Activated CD4-positive, alpha-beta T cell treated with anti-CD3 and anti-CD28 coated beads, Interleukin-2, Interleukin-4, amounts not matched to agents 100 ng/mL and 50 ng/mL, durations not matched to agents 16 hours and 8 hours (primary cell): ENCODE data around the gene PPP1R17.

Source experiments
- DNase-seq: peaks from one replicate; pipeline ENCODE4 v3.0.0-alpha.2; 2020; ENCODE audit warnings: low spot score

Gene PPP1R17

GRCh38 chr7:31687024-31687748 is at the start of gene PPP1R17:
TSS of gene PPP1R17 (plus strand) at chr7:31687215. CDS start at chr7:31692442, 5,227 bp downstream.
- no peak for DNase-seq

- no peak for DNase-seq
These were observed 46.6 kb upstream of the PPP1R17 start for GRCh38 chr7:31640381-31640780.

- no peak for DNase-seq
These were observed 44.3 kb upstream of the PPP1R17 start for GRCh38 chr7:31642681-31643115.

GRCh38 chr7:31646942-31647341 is 40.1 kb upstream of the PPP1R17 start:
- no peak for DNase-seq

- no peak for DNase-seq
These were observed 39.5 kb upstream of the PPP1R17 start for GRCh38 chr7:31647511-31647910.

- no peak for DNase-seq
These were observed 38.7 kb upstream of the PPP1R17 start for GRCh38 chr7:31648288-31648687.

GRCh38 chr7:31648880-31649279 is 38.1 kb upstream of the PPP1R17 start:
- DNase-seq: no peak

- no peak for DNase-seq
These were observed 35.6 kb upstream of the PPP1R17 start for GRCh38 chr7:31651234-31652062.

GRCh38 chr7:31652063-31652326 is 35.0 kb upstream of the PPP1R17 start:
- DNase-seq: no peak

- no peak for DNase-seq
These were observed 23.9 kb upstream of the PPP1R17 start for GRCh38 chr7:31663072-31663471.

- DNase-seq: no peak
These were observed 22.1 kb upstream of the PPP1R17 start for GRCh38 chr7:31664890-31665289.

- DNase-seq: no peak
These were observed 21.5 kb upstream of the PPP1R17 start for GRCh38 chr7:31665546-31665945.

- DNase-seq: no peak
These were observed 17.6 kb upstream of the PPP1R17 start for GRCh38 chr7:31669461-31669860.

GRCh38 chr7:31679574-31680305 is 7.3 kb upstream of the PPP1R17 start:
- DNase-seq: no peak

- no peak for DNase-seq
These were observed 3.4 kb upstream of the PPP1R17 start for GRCh38 chr7:31683445-31684225.

GRCh38 chr7:31688372-31688771 is 1.4 kb downstream of the PPP1R17 start:
- no peak for DNase-seq

GRCh38 chr7:31688996-31689395 is 2.0 kb downstream of the PPP1R17 start:
- no peak for DNase-seq

- no peak for DNase-seq
These were observed 3.9 kb downstream of the PPP1R17 start for GRCh38 chr7:31690935-31691334.

GRCh38 chr7:31692451-31692850 is 5.4 kb downstream of the PPP1R17 start:
- DNase-seq: no peak

GRCh38 chr7:31692871-31693270 is 5.9 kb downstream of the PPP1R17 start:
- DNase-seq: no peak

- no peak for DNase-seq
These were observed 9.0 kb downstream of the PPP1R17 start for GRCh38 chr7:31695859-31696614.
